ENCODE data around the gene FBXL2. TPM values are rescaled to one million over a fixed set of nuclear protein-coding genes. Genes with fewer than 3 reads are reported as not detected.

FBXL2 gene
- total RNA-seq, 1 donor from 2014 or later = 16.0 TPM

DNA sequence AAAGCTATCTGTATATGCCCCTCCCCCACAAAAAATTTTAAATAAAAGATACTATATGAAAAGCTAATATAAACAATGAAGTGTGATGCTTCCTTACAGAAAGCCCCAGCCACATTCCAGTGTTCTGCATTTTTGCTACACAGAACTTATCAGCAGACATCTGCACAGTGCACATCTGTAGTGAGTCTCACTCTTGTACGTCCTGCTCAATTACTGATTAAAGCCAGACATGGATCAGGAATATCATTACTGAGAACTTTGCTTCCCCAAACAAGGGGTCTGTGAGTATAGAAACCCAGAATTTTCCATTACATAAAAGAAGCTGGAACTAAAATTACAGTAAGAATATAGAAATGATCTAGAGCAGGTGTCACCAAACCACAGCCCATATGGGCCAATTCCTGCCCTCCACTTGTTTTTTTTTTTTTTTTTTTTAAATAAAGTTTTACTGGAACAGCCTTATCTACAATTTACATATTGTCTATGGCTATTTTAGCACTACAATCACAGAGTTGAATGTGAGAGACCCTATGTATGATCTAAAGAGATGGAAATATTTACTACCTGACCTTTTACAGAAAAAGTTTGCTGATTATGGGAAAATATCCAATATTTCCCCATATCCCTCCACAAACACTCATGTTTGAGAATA, 117.3 kb downstream of the FBXL2 start:
- no peak for DNase-seq (ENCODE audit: extremely low spot score, unreplicated experiment)
- Mint-ChIP-seq H3K36me3 (ENCODE audit: unreplicated experiment) (peaks cover 63% of the 10 kb centered on the region), H3K27ac (ENCODE audit: unreplicated experiment) (peak overlapping the region; percentile 42), H3K4me1 (ENCODE audit: unreplicated experiment) (peaks cover 50% of the 10 kb centered on the region), H3K4me3 (ENCODE audit: unreplicated experiment) (no peak overlapping the region), H3K9me3 (ENCODE audit: unreplicated experiment) (no peaks in the 10 kb centered on the region), H3K27me3 (ENCODE audit: unreplicated experiment) (no peaks in the 10 kb centered on the region)
- TF ChIP-seq, protein P1, sequence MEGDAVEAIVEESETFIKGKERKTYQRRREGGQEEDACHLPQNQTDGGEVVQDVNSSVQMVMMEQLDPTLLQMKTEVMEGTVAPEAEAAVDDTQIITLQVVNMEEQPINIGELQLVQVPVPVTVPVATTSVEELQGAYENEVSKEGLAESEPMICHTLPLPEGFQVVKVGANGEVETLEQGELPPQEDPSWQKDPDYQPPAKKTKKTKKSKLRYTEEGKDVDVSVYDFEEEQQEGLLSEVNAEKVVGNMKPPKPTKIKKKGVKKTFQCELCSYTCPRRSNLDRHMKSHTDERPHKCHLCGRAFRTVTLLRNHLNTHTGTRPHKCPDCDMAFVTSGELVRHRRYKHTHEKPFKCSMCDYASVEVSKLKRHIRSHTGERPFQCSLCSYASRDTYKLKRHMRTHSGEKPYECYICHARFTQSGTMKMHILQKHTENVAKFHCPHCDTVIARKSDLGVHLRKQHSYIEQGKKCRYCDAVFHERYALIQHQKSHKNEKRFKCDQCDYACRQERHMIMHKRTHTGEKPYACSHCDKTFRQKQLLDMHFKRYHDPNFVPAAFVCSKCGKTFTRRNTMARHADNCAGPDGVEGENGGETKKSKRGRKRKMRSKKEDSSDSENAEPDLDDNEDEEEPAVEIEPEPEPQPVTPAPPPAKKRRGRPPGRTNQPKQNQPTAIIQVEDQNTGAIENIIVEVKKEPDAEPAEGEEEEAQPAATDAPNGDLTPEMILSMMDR (IDR thresholded peaks at IDR 0.05) = no peak

- H3K9me3 Mint-ChIP-seq (ENCODE audit: unreplicated experiment) = no peaks in the 10 kb centered on the region
- H3K4me1 Mint-ChIP-seq (ENCODE audit: unreplicated experiment) = peaks cover 50% of the 10 kb centered on the region
- peaks cover 59% of the 10 kb centered on the region for H3K36me3 Mint-ChIP-seq (ENCODE audit: unreplicated experiment)
Observed at GRCh38 chr3:33395900-33396299, 118.7 kb downstream of the FBXL2 start.

GRCh38 chr3:33398410-33398809, 121.2 kb downstream of the FBXL2 start:
- no peak overlapping the region for H3K4me3 Mint-ChIP-seq (ENCODE audit: unreplicated experiment)
- H3K4me1 Mint-ChIP-seq (ENCODE audit: unreplicated experiment) = peaks cover 43% of the 10 kb centered on the region

More at GRCh38 chr3:33395900-33396299, 118.7 kb downstream of the FBXL2 start:
- TF ChIP-seq, protein P1 (IDR thresholded peaks at IDR 0.05) = no peak
- no peak overlapping the region for H3K4me3 Mint-ChIP-seq (ENCODE audit: unreplicated experiment)
- DNase-seq (ENCODE audit: extremely low spot score, unreplicated experiment) = peak; percentile 65
- H3K27me3 Mint-ChIP-seq (ENCODE audit: unreplicated experiment) = no peaks in the 10 kb centered on the region
- H3K27ac Mint-ChIP-seq (ENCODE audit: unreplicated experiment) = peak overlapping the region; percentile 54

GRCh38 chr3:33401781-33402180, 124.5 kb downstream of the FBXL2 start:
- TF ChIP-seq, protein P1 (IDR thresholded peaks at IDR 0.05) = no peak
- Mint-ChIP-seq H3K27me3 (ENCODE audit: unreplicated experiment) (no peaks in the 10 kb centered on the region), H3K36me3 (ENCODE audit: unreplicated experiment) (peaks cover 56% of the 10 kb centered on the region), H3K9me3 (ENCODE audit: unreplicated experiment) (no peaks in the 10 kb centered on the region), H3K27ac (ENCODE audit: unreplicated experiment) (peak overlapping the region; percentile 83), H3K4me1 (ENCODE audit: unreplicated experiment) (peaks cover 17% of the 10 kb centered on the region), H3K4me3 (ENCODE audit: unreplicated experiment) (no peak overlapping the region)
- DNase-seq (ENCODE audit: extremely low spot score, unreplicated experiment) = no peak

More at GRCh38 chr3:33398410-33398809, 121.2 kb downstream of the FBXL2 start:
- no peak overlapping the region for H3K27ac Mint-ChIP-seq (ENCODE audit: unreplicated experiment)
- H3K27me3 Mint-ChIP-seq (ENCODE audit: unreplicated experiment) = no peaks in the 10 kb centered on the region
- peaks cover 63% of the 10 kb centered on the region for H3K36me3 Mint-ChIP-seq (ENCODE audit: unreplicated experiment)
- H3K9me3 Mint-ChIP-seq (ENCODE audit: unreplicated experiment) = no peaks in the 10 kb centered on the region
- TF ChIP-seq, protein P1 (IDR thresholded peaks at IDR 0.05) = no peak
- DNase-seq (ENCODE audit: extremely low spot score, unreplicated experiment) = no peak

GRCh38 chr3:33402936-33403335, 125.7 kb downstream of the FBXL2 start:
- TF ChIP-seq, protein P1 (IDR thresholded peaks at IDR 0.05) = no peak
- no peaks in the 10 kb centered on the region for H3K9me3 Mint-ChIP-seq (ENCODE audit: unreplicated experiment)
- H3K36me3 Mint-ChIP-seq (ENCODE audit: unreplicated experiment) = peaks cover 56% of the 10 kb centered on the region
- H3K27me3 Mint-ChIP-seq (ENCODE audit: unreplicated experiment) = no peaks in the 10 kb centered on the region
- peaks cover 15% of the 10 kb centered on the region for H3K4me1 Mint-ChIP-seq (ENCODE audit: unreplicated experiment)
- no peak for DNase-seq (ENCODE audit: extremely low spot score, unreplicated experiment)
- no peak overlapping the region for H3K27ac Mint-ChIP-seq (ENCODE audit: unreplicated experiment)
- no peak overlapping the region for H3K4me3 Mint-ChIP-seq (ENCODE audit: unreplicated experiment)

All from osteocyte (in vitro differentiated cells).